Osteocyte (in vitro differentiated cells): Measurements from ENCODE around the gene LILRB5. TPM values are rescaled to one million over a fixed set of nuclear protein-coding genes. Genes with fewer than 3 reads are reported as not detected.
"Not testable (repeated sequence)": the region's sequence is repeated elsewhere in the genome, so short reads cannot be mapped to it uniquely, and the experiment has no call there.

Experiments used
- DNase-seq: peaks from one replicate; pipeline ENCODE4 v3.0.0; 2021; ENCODE audit warnings: mixed read lengths; ENCODE audit not compliant: unreplicated experiment; ENCODE audit errors: extremely low spot score
- H3K27ac Mint-ChIP-seq: one replicate; pipeline ENCODE4 v1.8.0; 2021; ENCODE audit warnings: mild to moderate bottlenecking, mixed read lengths; ENCODE audit not compliant: unreplicated experiment
- H3K27me3 Mint-ChIP-seq: one replicate; pipeline ENCODE4 v1.8.0; 2021; ENCODE audit warnings: mixed read lengths; ENCODE audit not compliant: unreplicated experiment
- H3K36me3 Mint-ChIP-seq: one replicate; pipeline ENCODE4 v1.8.0; 2021; ENCODE audit warnings: mixed read lengths; ENCODE audit not compliant: unreplicated experiment
- H3K4me1 Mint-ChIP-seq: one replicate; pipeline ENCODE4 v1.8.0; 2021; ENCODE audit warnings: mixed read lengths; ENCODE audit not compliant: unreplicated experiment
- H3K4me3 Mint-ChIP-seq: one replicate; pipeline ENCODE4 v1.8.0; 2021; ENCODE audit warnings: mild to moderate bottlenecking, moderate library complexity, mixed read lengths; ENCODE audit not compliant: unreplicated experiment
- H3K9me3 Mint-ChIP-seq: one replicate; pipeline ENCODE4 v1.8.0; 2021; ENCODE audit warnings: mixed read lengths; ENCODE audit not compliant: unreplicated experiment
- CTCF ChIP-seq: fragments of 200-600 bp; sonication (generic); IDR thresholded peaks from 2 replicates; pipeline ENCODE4 v1.5.0; 2021; ENCODE audit warnings: antibody characterized with exemption, mild to moderate bottlenecking, moderate library complexity
- total RNA-seq: library from RNA; stranded (reverse); gene quantifications from 2 replicates; pipeline ENCODE4 v1.2.1, GENCODE V29; 2021

Gene LILRB5
- total RNA-seq, 1 donor from 2014 or later: not detected

DNA sequence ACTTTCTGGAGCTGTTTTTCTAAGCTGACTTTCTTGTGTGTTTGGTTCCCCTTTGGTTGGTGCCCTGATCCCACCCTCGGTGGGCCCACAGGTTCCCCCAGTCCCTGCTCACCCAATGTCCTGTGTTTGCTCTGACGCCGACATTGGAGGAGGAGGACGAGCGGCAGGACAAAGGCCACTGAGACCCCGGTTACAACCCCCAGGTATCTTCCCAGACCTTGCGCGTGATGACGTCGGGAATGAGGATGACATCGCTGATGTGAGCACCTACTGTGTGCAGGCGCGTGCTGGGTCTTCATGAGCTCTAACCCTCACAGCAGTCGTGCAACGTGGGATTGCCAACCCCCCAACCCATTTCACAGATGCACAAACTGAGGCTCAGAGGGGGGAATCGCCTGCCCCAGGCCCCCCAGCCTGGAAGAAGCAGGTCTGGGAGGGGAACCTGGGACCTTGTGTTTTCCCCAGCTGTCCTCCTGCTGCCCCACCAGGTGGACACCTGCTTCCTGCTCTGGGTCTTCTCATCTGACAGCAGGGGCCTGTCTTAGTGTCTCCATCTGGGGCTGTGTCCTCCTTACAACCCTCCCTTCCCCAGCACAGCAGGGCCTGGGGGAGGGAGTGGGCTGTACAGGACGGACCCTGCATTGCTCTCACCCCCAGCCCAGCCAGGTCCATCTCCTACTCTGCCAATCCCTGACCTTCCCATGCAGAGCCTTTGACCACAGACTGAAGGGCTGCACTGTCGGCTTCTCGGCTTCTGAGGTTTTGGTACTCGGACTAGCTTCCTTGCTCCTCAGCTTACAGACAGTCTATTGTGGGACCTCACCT is 9.8 kb downstream of the LILRB5 start:
- Mint-ChIP-seq H3K4me1 (peaks cover 3% of the 10 kb centered on the region), H3K27me3 (peaks cover 6% of the 10 kb centered on the region), H3K36me3 (no peaks in the 10 kb centered on the region), H3K4me3 (no peak overlapping the region), H3K27ac (no peak overlapping the region), H3K9me3 (no peaks in the 10 kb centered on the region)
- no peak for DNase-seq
- no peak for TF ChIP-seq CTCF

DNA sequence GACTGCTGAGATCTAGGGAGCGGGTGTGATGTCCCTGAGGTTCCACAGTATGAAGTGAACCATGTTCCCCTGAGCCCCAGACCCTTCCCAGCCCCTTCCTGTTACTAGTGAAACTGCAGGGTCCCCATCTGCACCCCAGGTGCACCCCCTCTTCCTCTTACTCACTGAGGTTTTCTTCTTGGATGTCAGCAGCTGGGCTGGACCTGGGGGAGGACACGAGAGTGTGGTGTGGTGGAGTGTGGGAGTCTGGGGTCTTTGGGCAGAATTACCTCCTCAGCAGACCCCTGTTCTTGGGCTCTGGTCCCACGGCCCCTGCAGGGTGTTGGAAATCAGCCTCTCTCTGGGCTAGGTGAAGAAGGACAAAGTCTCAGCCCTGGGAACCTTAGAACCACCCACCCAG is 11.1 kb downstream of the LILRB5 start:
- peaks cover 3% of the 10 kb centered on the region for H3K4me1 Mint-ChIP-seq
- no peak overlapping the region for H3K27ac Mint-ChIP-seq
- H3K9me3 Mint-ChIP-seq: no peaks in the 10 kb centered on the region
- H3K4me3 Mint-ChIP-seq: no peak overlapping the region
- DNase-seq: no peak
- H3K27me3 Mint-ChIP-seq: peaks cover 6% of the 10 kb centered on the region
- no peak for TF ChIP-seq CTCF
- no peaks in the 10 kb centered on the region for H3K36me3 Mint-ChIP-seq

DNA sequence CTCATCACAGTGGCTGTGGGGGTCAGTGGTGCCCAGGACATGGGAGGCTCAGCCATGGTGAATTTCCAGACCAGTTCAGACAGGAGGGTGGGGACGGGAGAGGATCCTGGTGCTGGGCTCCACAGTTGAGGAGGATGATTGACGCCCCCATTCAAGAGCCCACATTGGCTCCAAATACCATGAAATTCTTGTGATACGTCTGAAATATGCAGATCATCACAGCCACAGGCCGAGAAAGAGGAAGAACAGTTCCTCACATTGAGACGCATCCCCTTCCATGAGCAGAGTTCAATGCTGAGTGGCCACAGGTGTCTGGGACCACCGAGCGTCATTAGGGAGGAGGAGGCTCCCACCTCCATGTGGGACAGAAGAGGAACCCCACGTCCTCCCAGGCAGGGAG is 13.3 kb downstream of the LILRB5 start:
- H3K4me1 Mint-ChIP-seq, H3K9me3 Mint-ChIP-seq, H3K27ac Mint-ChIP-seq, H3K27me3 Mint-ChIP-seq, H3K36me3 Mint-ChIP-seq, H3K4me3 Mint-ChIP-seq, DNase-seq: not testable (repeated sequence)

- H3K9me3 Mint-ChIP-seq, H3K27ac Mint-ChIP-seq, DNase-seq, H3K36me3 Mint-ChIP-seq, H3K27me3 Mint-ChIP-seq, H3K4me1 Mint-ChIP-seq, H3K4me3 Mint-ChIP-seq: not testable (repeated sequence)
Measured at GRCh38 chr19:54242646-54243045, 14.4 kb downstream of the LILRB5 start, which contains the start of gene LILRA6. Gene LILRA6 (minus strand): TSS chr19:54242790.

- DNase-seq, H3K4me3 Mint-ChIP-seq, H3K36me3 Mint-ChIP-seq, H3K9me3 Mint-ChIP-seq, H3K27me3 Mint-ChIP-seq, H3K27ac Mint-ChIP-seq, H3K4me1 Mint-ChIP-seq: not testable (repeated sequence)
Measured at GRCh38 chr19:54242234-54242633, 14.8 kb downstream of the LILRB5 start.

DNA sequence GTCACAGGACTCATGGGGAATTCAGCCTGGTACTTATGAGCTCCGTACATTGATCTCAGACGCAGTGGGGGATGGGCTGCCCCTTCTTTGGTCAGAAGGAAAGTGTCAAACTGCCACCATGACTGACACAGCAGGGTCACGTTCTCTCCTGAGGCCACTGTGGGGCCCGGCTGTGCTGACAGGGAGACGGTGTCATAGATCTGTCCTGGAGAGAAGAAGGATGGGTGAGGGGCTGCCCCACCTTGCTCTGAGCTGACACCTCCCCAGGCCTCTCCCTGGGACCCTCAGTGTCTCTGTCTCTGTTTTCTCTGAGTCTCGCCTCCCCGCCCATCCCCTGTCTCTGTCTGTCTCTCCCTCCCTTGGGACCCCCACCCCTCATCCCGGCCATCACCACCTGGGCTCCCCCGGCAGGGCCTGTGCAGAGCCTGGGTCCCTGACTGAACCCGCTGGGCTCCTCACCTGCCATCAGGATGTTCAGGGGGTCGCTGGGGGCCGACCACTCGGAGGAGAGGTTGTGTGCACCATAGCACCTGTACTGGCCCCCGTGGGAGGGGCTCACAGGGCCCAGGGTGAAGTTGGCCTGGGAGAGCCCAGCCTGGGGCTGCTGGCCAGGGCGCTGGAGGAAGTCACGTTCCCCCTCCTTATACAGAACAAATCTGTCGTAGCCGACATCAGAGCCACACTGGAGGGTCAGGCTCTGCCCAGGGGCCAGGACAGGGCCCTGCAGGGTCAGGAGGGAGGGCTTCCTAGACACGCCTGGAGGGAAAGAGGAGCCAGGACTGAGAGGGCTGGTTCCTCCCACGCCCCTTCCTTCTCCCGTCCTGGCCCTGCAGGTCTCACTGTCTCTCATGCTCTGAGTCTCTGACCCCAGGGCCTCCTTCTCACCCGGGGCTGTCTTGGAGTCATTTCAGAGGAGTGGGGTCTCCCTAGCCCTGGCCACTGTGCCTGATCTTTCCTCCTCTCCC is 16.4 kb downstream of the LILRB5 start:
- not testable (repeated sequence) for H3K9me3 Mint-ChIP-seq, H3K27ac Mint-ChIP-seq, H3K4me1 Mint-ChIP-seq, H3K36me3 Mint-ChIP-seq, H3K4me3 Mint-ChIP-seq, DNase-seq, H3K27me3 Mint-ChIP-seq

- H3K4me3 Mint-ChIP-seq, H3K9me3 Mint-ChIP-seq, H3K4me1 Mint-ChIP-seq, H3K27me3 Mint-ChIP-seq, H3K36me3 Mint-ChIP-seq, DNase-seq, H3K27ac Mint-ChIP-seq: not testable (repeated sequence)
Measured at GRCh38 chr19:54239491-54240371, 17.3 kb downstream of the LILRB5 start.
